Progenitor cell of endocrine pancreas (in vitro differentiated cells): ENCODE measurements around the gene EBF3. TPM values are rescaled to one million over a fixed set of nuclear protein-coding genes. Genes with fewer than 3 reads are reported as not detected.

Experiments
- DNase-seq: peaks from one replicate; pipeline ENCODE4 v3.0.0; 2021; ENCODE audit warnings: low spot score; ENCODE audit not compliant: unreplicated experiment
- H3K27ac Mint-ChIP-seq: 2 replicates; pipeline ENCODE4 v1.8.0; 2021; ENCODE audit warnings: mild to moderate bottlenecking, moderate library complexity, mixed read lengths
- H3K27me3 Mint-ChIP-seq: 2 replicates; pipeline ENCODE4 v1.8.0; 2021; ENCODE audit warnings: mixed read lengths
- H3K36me3 Mint-ChIP-seq: 2 replicates; pipeline ENCODE4 v1.8.0; 2022; ENCODE audit warnings: mixed read lengths; ENCODE audit not compliant: insufficient read depth
- H3K4me1 Mint-ChIP-seq: 2 replicates; pipeline ENCODE4 v1.8.0; 2021; ENCODE audit warnings: low read depth, mixed read lengths
- H3K4me3 Mint-ChIP-seq: 2 replicates; pipeline ENCODE4 v1.8.0; 2021; ENCODE audit warnings: low read depth, mild to moderate bottlenecking, moderate library complexity, mixed read lengths
- H3K9me3 Mint-ChIP-seq: 2 replicates; pipeline ENCODE4 v1.8.0; 2021; ENCODE audit warnings: low read depth, mixed read lengths
- CTCF ChIP-seq: fragments of 200-600 bp; sonication (generic); IDR thresholded peaks from one replicate; pipeline ENCODE4 v1.5.0; 2021; ENCODE audit warnings: antibody characterized with exemption, mild to moderate bottlenecking; ENCODE audit not compliant: unreplicated experiment
- total RNA-seq: library from RNA; stranded (reverse); gene quantifications from 2 replicates; pipeline ENCODE4 v1.2.1, GENCODE V29; 2021

EBF3 gene
- total RNA-seq, 1 donor from 2014 or later: 0.19 TPM

- Mint-ChIP-seq H3K9me3 (peaks cover 8% of the 10 kb centered on the region), H3K4me3 (no peak overlapping the region)
Measured at GRCh38 chr10:129814681-129815646, 149.1 kb downstream of the EBF3 start.

GRCh38 chr10:129812398-129812797, 151.7 kb downstream of the EBF3 start:
- no peak overlapping the region for H3K4me3 Mint-ChIP-seq
- no peak for DNase-seq
- peaks cover 78% of the 10 kb centered on the region for H3K27me3 Mint-ChIP-seq
- no peak overlapping the region for H3K27ac Mint-ChIP-seq
- H3K36me3 Mint-ChIP-seq: no peaks in the 10 kb centered on the region
- TF ChIP-seq CTCF: no peak
- H3K9me3 Mint-ChIP-seq: no peaks in the 10 kb centered on the region
- H3K4me1 Mint-ChIP-seq: peaks cover 4% of the 10 kb centered on the region

More at GRCh38 chr10:129814681-129815646, 149.1 kb downstream of the EBF3 start:
- no peak for TF ChIP-seq CTCF
- Mint-ChIP-seq H3K36me3 (peaks cover 3% of the 10 kb centered on the region), H3K27ac (no peak overlapping the region), H3K27me3 (peaks cover 67% of the 10 kb centered on the region), H3K4me1 (peaks cover 4% of the 10 kb centered on the region)
- no peak for DNase-seq

GRCh38 chr10:129811208-129811607, 152.9 kb downstream of the EBF3 start:
- no peak overlapping the region for H3K4me3 Mint-ChIP-seq

GRCh38 chr10:129809841-129810240, 154.2 kb downstream of the EBF3 start:
- no peak overlapping the region for H3K27ac Mint-ChIP-seq
- peaks cover 12% of the 10 kb centered on the region for H3K9me3 Mint-ChIP-seq
- no peak overlapping the region for H3K4me3 Mint-ChIP-seq
- TF ChIP-seq CTCF: no peak
- no peak for DNase-seq
- H3K4me1 Mint-ChIP-seq: peaks cover under 1% of the 10 kb centered on the region
- peaks cover 90% of the 10 kb centered on the region for H3K27me3 Mint-ChIP-seq
- peaks cover 1% of the 10 kb centered on the region for H3K36me3 Mint-ChIP-seq

More at GRCh38 chr10:129811208-129811607, 152.9 kb downstream of the EBF3 start:
- no peak for DNase-seq
- peaks cover 4% of the 10 kb centered on the region for H3K4me1 Mint-ChIP-seq
- H3K27me3 Mint-ChIP-seq: peaks cover 88% of the 10 kb centered on the region
- H3K36me3 Mint-ChIP-seq: no peaks in the 10 kb centered on the region
- no peak for TF ChIP-seq CTCF
- peaks cover 6% of the 10 kb centered on the region for H3K9me3 Mint-ChIP-seq
- H3K27ac Mint-ChIP-seq: no peak overlapping the region

- Mint-ChIP-seq H3K27me3 (peaks cover 86% of the 10 kb centered on the region), H3K4me1 (no peaks in the 10 kb centered on the region), H3K9me3 (peaks cover 14% of the 10 kb centered on the region), H3K27ac (no peak overlapping the region), H3K4me3 (no peak overlapping the region), H3K36me3 (peaks cover 1% of the 10 kb centered on the region)
- no peak for DNase-seq
- no peak for TF ChIP-seq CTCF
Measured at GRCh38 chr10:129809431-129809830, 154.6 kb downstream of the EBF3 start.
